Measurements from ENCODE around the gene ABCB7. TPM values are rescaled to one million over a fixed set of nuclear protein-coding genes. Genes with fewer than 3 reads are reported as not detected.
"Not testable (repeated sequence)": the region's sequence is repeated elsewhere in the genome, so short reads cannot be mapped to it uniquely, and the experiment has no call there.

ABCB7 gene
- total RNA-seq, 1 experiment from 2014 or later: 52.3 TPM

DNA sequence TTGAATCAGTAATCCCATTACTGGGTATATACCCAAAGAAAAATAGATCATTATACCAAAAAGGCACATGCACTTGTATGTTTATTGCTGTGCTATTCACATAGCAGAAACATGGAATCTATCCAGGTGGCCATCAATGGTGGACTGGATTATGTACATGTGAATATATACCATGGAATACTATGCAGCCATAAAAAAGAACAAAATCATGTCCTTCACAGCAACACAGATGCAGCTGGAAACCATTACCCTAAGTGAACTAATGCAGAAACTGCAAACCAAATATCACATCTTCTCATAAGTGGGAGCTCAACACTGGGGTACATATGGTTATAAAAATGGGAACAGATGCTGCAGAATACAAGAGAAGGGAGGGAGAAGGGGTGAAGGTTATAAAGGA lies 110.7 kb downstream of the ABCB7 start:
- Histone ChIP-seq H3K36me3 (peaks cover 2% of the 10 kb centered on the region; the same call in 1 of the 2 replicates), H3K9me3 (replicated peaks) (peaks cover 6% of the 10 kb centered on the region; the same call in 1 of the 2 replicates), H3K27ac (no peak overlapping the region), H3K27me3 (no peaks in the 10 kb centered on the region), H3K4me1 (no peaks in the 10 kb centered on the region), H3K4me3 (no peak overlapping the region)
- no peak for DNase-seq

GRCh38 chrX:75044142-75044541 lies 111.9 kb downstream of the ABCB7 start:
- H3K4me3 ChIP-seq; H3K27me3 ChIP-seq; DNase-seq; H3K27ac ChIP-seq; H3K9me3 ChIP-seq (replicated peaks); H3K36me3 ChIP-seq; H3K4me1 ChIP-seq: not testable (repeated sequence)

- DNase-seq: peak; percentile 13 to 64
- H3K27ac ChIP-seq: no peak overlapping the region
- H3K27me3 ChIP-seq: no peaks in the 10 kb centered on the region
- no peaks in the 10 kb centered on the region for H3K4me1 ChIP-seq
- H3K36me3 ChIP-seq: no peaks in the 10 kb centered on the region
- H3K9me3 ChIP-seq (replicated peaks): 0 out of 2 replicates have a peak, but pooled peaks cover 3% of the 10 kb centered on the region
- no peak overlapping the region for H3K4me3 ChIP-seq
These were observed 117.2 kb downstream of the ABCB7 start for GRCh38 chrX:75038925-75039324.

Other genes starting within 250 kb of the ABCB7 start
- gene NEXMIF, start 230.8 kb downstream of the ABCB7 start, total RNA-seq (2014; rRNA removed; shearing (Covaris generic)): 0.02 TPM in 1 of 2 replicates, not detected in the other
- 20.2 and 21.3 TPM in 2 replicates for gene UPRT, start 117.8 kb upstream of the ABCB7 start, total RNA-seq (2014; rRNA removed; shearing (Covaris generic))

All from SJCRH30 (cell line).